Motor neuron (in vitro differentiated cells): ENCODE results near the gene MRPS34. TPM values are rescaled to one million over a fixed set of nuclear protein-coding genes. Genes with fewer than 3 reads are reported as not detected.

Source experiments
- ATAC-seq, 8 experiments: fragments of 200-7000 bp; cut with Tn5 transposase; replicated peaks in 6 of 8; 2 replicates each; pipeline ENCODE4 v1.8.0; 2021; ENCODE audit warnings: mild to moderate bottlenecking in 8 of 8, moderate library complexity in 8 of 8
- H3K27ac ChIP-seq, 2 donors: fragments of 250-450 bp; sonication (Bioruptor Pico); 2 replicates each; pipeline ENCODE4 v1.9.0; 2021; ENCODE audit warnings: antibody characterized with exemption in 2 of 2, mild to moderate bottlenecking in 2 of 2, moderate library complexity in 1 of 2
- H3K4me1 ChIP-seq, 2 donors: fragments of 250-450 bp; sonication (Bioruptor Pico); replicated peaks in 1 of 2; 2 replicates each; pipeline ENCODE4 v1.6.1; 2021; ENCODE audit warnings: antibody characterized with exemption in 2 of 2, mild to moderate bottlenecking in 2 of 2, moderate library complexity in 1 of 2
- H3K4me3 ChIP-seq, 5 donors: fragments of 250-450 bp; sonication (Bioruptor Pico); 2 replicates each; pipeline ENCODE4 v1.9.0; 2021; ENCODE audit warnings: antibody characterized with exemption in 5 of 5, mild to moderate bottlenecking in 5 of 5, moderate library complexity in 4 of 5
- WGBS, 10 experiments: fragments of 450-650 bp; shearing (Covaris generic); methylation state at CpG; one replicate each; pipeline ENCODE4 v1.0.0; 2022; 5-methylcytosine and 5-hydroxymethylcytosine counted together
- in situ Hi-C, 9 experiments: fragments of 400-800 bp; cut with MboI; loops; one replicate each; pipeline ENCODE4 v1.15.0; 2021; ENCODE audit warnings: low sequenced_read_pairs in 9 of 9, low pct_unique_long_range_greater_than_20kb in 2 of 9; ENCODE audit not compliant: unreplicated experiment in 9 of 9
- total RNA-seq, 8 experiments: library from RNA; unstranded; fragments of 300-600 nt; gene quantifications; 2 replicates each; pipeline versions ENCODE4 v1.2.3 to v1.2.4, GENCODE V29; 2022

The MRPS34 gene
- total RNA-seq, 8 experiments from 2014 or later = 68.4 to 150 (median 87.1) TPM

GRCh38 chr16:1729026-1729425 lies 43.9 kb downstream of the MRPS34 start:
- H3K4me3 ChIP-seq = no peak overlapping the region
- in situ Hi-C loops = no loop called here
- ATAC-seq = no peak
- WGBS, 10 experiments = 91 to 100% methylated on average over 8 to 15 of the region's 18 CpGs; no CpG with 5 or more reads in 8 of the 10 experiments
- H3K4me1 ChIP-seq = no peaks in the 10 kb centered on the region
- H3K27ac ChIP-seq = no peak overlapping the region

- H3K27ac ChIP-seq = no peak overlapping the region
- H3K4me1 ChIP-seq = no peaks in the 10 kb centered on the region
- in situ Hi-C loops = no loop called here
- ATAC-seq = no peak
- WGBS, 10 experiments = 80 to 100% (median 89%) methylated on average over 2 to 13 of the region's 37 CpGs; no CpG with 5 or more reads in 5 of the 10 experiments
- H3K4me3 ChIP-seq = no peak overlapping the region
Observed at GRCh38 chr16:1727651-1728624, 45.0 kb downstream of the MRPS34 start.

DNA sequence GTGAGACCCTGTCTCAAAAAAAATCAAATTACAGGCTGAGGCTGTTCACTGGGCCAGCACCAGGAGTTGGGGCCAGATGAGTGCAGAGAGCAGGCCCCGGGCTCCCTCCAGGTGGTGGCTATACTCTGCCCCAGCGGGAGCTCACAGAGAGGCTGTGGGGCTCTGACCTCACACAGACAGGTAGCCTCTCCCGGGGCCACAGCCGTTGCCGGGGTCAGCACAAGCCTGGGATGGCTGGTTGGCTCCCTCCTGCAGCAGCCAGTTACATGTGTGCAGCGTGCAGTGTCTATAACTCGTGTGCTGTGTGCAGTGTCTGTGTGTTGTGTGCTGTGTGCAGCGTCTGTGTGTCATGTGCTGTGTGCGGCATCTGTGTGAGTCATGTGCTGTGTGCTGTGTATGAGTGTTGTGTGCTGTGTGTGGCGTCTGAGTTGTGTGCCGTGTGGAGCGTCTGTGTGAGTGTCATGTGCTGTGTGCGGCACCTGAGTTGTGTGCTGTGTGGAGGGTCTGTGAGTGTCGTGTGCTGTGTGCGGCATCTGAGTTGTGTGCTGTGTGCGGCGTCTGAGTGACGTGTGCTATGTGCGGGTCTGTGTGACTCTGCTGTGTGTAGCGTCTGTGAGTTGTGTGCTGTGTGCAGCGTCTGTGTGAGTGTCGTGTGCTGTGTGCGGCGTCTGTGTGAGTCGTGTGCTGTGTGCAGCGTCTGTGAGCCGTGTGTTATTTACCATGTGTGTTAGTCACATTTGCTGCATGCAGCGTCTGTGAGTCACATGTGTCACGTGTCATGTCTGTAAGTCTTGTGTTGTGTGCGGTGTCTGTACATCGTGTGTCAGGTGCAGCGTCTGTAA lies 46.1 kb downstream of the MRPS34 start:
- Histone ChIP-seq H3K27ac (no peak overlapping the region), H3K4me3 (no peak overlapping the region), H3K4me1 (no peaks in the 10 kb centered on the region)
- no peak for ATAC-seq
- 60 to 100% (median 77%) methylated on average over 1 to 6 of the region's 32 CpGs; no CpG with 5 or more reads in 5 of the 10 experiments for WGBS, 10 experiments
- in situ Hi-C loops = no loop called here

GRCh38 chr16:1724491-1724890 lies 48.4 kb downstream of the MRPS34 start:
- no peak for ATAC-seq
- in situ Hi-C loops = no loop called here

DNA sequence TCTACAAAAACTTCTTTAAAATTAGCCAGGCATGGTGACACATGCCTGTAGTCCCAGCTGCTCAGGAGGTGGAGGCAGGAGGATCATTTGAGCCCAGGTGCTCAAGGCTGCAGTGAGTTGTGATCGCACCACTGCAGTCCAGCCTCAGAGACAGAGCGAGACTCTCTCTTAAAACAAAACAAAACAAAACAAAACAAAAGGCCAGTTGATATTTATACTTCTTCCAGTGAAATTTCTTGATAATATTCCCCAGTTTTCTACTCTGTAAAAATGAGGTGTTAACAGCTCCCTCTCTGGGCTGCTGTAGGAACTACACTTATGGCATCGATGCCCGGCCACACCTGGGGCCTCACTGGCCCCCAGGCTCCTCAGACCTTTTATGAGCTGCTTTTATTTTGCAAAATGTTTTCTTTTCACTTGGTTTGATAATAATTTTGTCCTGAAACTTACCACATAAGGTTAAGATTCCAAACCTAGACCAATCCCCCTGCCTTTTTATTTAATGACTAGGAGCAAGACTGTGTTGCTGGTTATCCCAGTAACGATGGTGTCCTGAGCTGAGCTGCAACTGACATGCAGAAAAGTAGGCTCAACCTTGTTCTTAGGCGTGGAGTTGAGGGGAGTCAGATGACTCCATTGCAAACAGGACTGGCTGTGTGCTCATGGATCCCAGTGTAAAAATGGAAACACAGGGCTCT lies 49.3 kb downstream of the MRPS34 start:
- H3K27ac ChIP-seq = no peak overlapping the region
- H3K4me1 ChIP-seq = no peaks in the 10 kb centered on the region
- in situ Hi-C loops = no loop called here
- 40 to 84% (median 57%) methylated on average over 1 to 5 of the region's 6 CpGs; no CpG with 5 or more reads in 3 of the 10 experiments for WGBS, 10 experiments
- H3K4me3 ChIP-seq = no peak overlapping the region
- peak in 5 of 8 experiments; percentile 11 to 75 (median 49) for ATAC-seq

More at GRCh38 chr16:1724491-1724890, 48.4 kb downstream of the MRPS34 start:
- WGBS, 10 experiments = 86 to 100% (median 96%) methylated on average over 2 to 7 of the region's 12 CpGs; no CpG with 5 or more reads in 6 of the 10 experiments
- Histone ChIP-seq H3K4me3 (no peak overlapping the region), H3K4me1 (no peaks in the 10 kb centered on the region), H3K27ac (no peak overlapping the region)

Other genes with a start within 250 kb of the MRPS34 start
- 1 to 10 TPM in 3 of 8 experiments, under 1 TPM in 4, not detected in 1; 0.05 to 3.0 (median 0.71) TPM for gene TMEM204, start 239.5 kb downstream of the MRPS34 start, total RNA-seq
- 10 to 100 TPM; 11.1 to 35.3 (median 19.5) TPM for gene IFT140, start 161.1 kb downstream of the MRPS34 start, total RNA-seq
- 10 to 100 TPM in 5 of 8 experiments, 1 to 10 TPM in 3; 7.0 to 24.8 (median 11.0) TPM for gene CRAMP1, start 160.8 kb downstream of the MRPS34 start, total RNA-seq
- gene JPT2, start 94.9 kb downstream of the MRPS34 start, total RNA-seq = 10 to 100 TPM; 19.3 to 96.7 (median 34.8) TPM
- 10 to 100 TPM; 22.1 to 99.5 (median 55.4) TPM for gene MAPK8IP3, start 66.9 kb downstream of the MRPS34 start, total RNA-seq
- gene NME3, start 1.6 kb downstream of the MRPS34 start, total RNA-seq = 10 to 100 TPM; 41.7 to 59.9 (median 43.5) TPM
- 10 to 100 TPM in 2 of 8 experiments, 1 to 10 TPM in 6; 4.6 to 21.1 (median 6.4) TPM for gene EME2, start 324 bp downstream of the MRPS34 start, total RNA-seq
- 10 to 100 TPM; 15.0 to 73.8 (median 36.0) TPM for gene SPSB3, start 9.4 kb upstream of the MRPS34 start, total RNA-seq
- 10 to 100 TPM; 53.7 to 89.6 (median 67.6) TPM for gene NUBP2, start 9.8 kb upstream of the MRPS34 start, total RNA-seq
- gene IGFALS, start 20.6 kb upstream of the MRPS34 start, total RNA-seq = 1 to 10 TPM in 2 of 8 experiments, under 1 TPM in 6; 0.25 to 1.1 (median 0.68) TPM
- gene HAGH, start 53.7 kb upstream of the MRPS34 start, total RNA-seq = 10 to 100 TPM; 27.8 to 67.6 (median 38.9) TPM
- gene FAHD1, start 54.1 kb upstream of the MRPS34 start, total RNA-seq = 10 to 100 TPM; 25.1 to 62.0 (median 30.8) TPM
- 1 to 10 TPM in 3 of 8 experiments, under 1 TPM in 4, not detected in 1; 0.05 to 2.8 (median 0.78) TPM for gene MEIOB, start 99.0 kb upstream of the MRPS34 start, total RNA-seq
- gene HS3ST6, start 145.3 kb upstream of the MRPS34 start, total RNA-seq = 1 to 10 TPM in 1 of 8 experiments, under 1 TPM in 1, not detected in 6; 0.25 to 1.1 TPM
- 10 to 100 TPM in 2 of 8 experiments, 1 to 10 TPM in 6; 2.8 to 18.1 (median 6.3) TPM for gene MSRB1, start 170.1 kb upstream of the MRPS34 start, total RNA-seq
- 1 to 10 TPM in 1 of 8 experiments, under 1 TPM in 6, not detected in 1; 0.08 to 1.4 (median 0.22) TPM for gene RPL3L, start 181.6 kb upstream of the MRPS34 start, total RNA-seq
- 100 to 1,000 TPM; 153 to 255 (median 183) TPM for gene NDUFB10, start 186.4 kb upstream of the MRPS34 start, total RNA-seq
- 1,000 to 10,000 TPM; 1,718 to 3,761 (median 2,257) TPM for gene RPS2, start 191.7 kb upstream of the MRPS34 start, total RNA-seq
- under 1 TPM in 1 of 8 experiments, not detected in 7; 0.16 TPM for gene RNF151, start 193.7 kb upstream of the MRPS34 start, total RNA-seq
- 10 to 100 TPM; 18.4 to 55.5 (median 31.7) TPM for gene TBL3, start 198.9 kb upstream of the MRPS34 start, total RNA-seq
- under 1 TPM in 4 of 8 experiments, not detected in 4; 0.21 to 0.73 (median 0.26) TPM for gene NOXO1, start 208.3 kb upstream of the MRPS34 start, total RNA-seq
- gene GFER, start 211.1 kb upstream of the MRPS34 start, total RNA-seq = 10 to 100 TPM; 14.4 to 37.3 (median 25.2) TPM
- 10 to 100 TPM in 5 of 8 experiments, 1 to 10 TPM in 2, under 1 TPM in 1; 0.36 to 54.5 (median 18.2) TPM for gene SYNGR3, start 216.8 kb upstream of the MRPS34 start, total RNA-seq
- 10 to 100 TPM; 17.6 to 49.1 (median 27.6) TPM for gene ZNF598, start 236.7 kb upstream of the MRPS34 start, total RNA-seq
- gene NPW, start 246.7 kb upstream of the MRPS34 start, total RNA-seq = 1 to 10 TPM in 2 of 8 experiments, under 1 TPM in 3, not detected in 3; 0.27 to 1.7 (median 0.92) TPM